HepG2 (cell line): Measurements from ENCODE around the gene LURAP1L. TPM values are rescaled to one million over a fixed set of nuclear protein-coding genes. Genes with fewer than 3 reads are reported as not detected.

Source experiments
- ATF4 ChIP-seq, 2 experiments: fragments of 450-650 bp in 1 of 2; sonication (generic) in 1 of 2; formaldehyde crosslinking; IDR thresholded peaks; 2 replicates each; pipeline versions ENCODE4 v1.5.0 to v1.8.0; 2020 to 2022; ENCODE audit warnings: mild to moderate bottlenecking in 1 of 2, missing genetic modification reagents in 1 of 2
- CREM ChIP-seq, 2 experiments: sonication (generic) in 1 of 2; formaldehyde crosslinking in 1 of 2; IDR thresholded peaks; 2 replicates each; pipeline versions ENCODE4 v1.4.0 to v1.6.1; 2016 to 2020; ENCODE audit warnings: antibody characterized with exemption in 1 of 2, mild to moderate bottlenecking in 1 of 2, missing genetic modification reagents in 1 of 2
- GLMP ChIP-seq: sonication (generic); formaldehyde crosslinking; IDR thresholded peaks from 2 replicates; pipeline ENCODE4 v1.9.0; 2021; ENCODE audit warnings: missing genetic modification reagents, mild to moderate bottlenecking, borderline replicate concordance
- KAT8 ChIP-seq: IDR thresholded peaks from 2 replicates; pipeline ENCODE4 v1.6.1; 2016; ENCODE audit warnings: missing genetic modification reagents, missing compliant biosample characterization
- MLXIP ChIP-seq: sonication (generic); formaldehyde crosslinking; IDR thresholded peaks from 2 replicates; pipeline ENCODE4 v1.9.0; 2021; ENCODE audit warnings: missing genetic modification reagents, borderline replicate concordance
- PHF5A ChIP-seq: IDR thresholded peaks from one replicate; pipeline ENCODE4 v1.6.1; 2018; ENCODE audit warnings: low read depth, missing genetic modification reagents; ENCODE audit not compliant: unreplicated experiment
- RARA ChIP-seq: IDR thresholded peaks from 2 replicates; pipeline ENCODE4 v1.6.1; 2016; ENCODE audit warnings: missing genetic modification reagents, missing compliant biosample characterization
- RCOR2 ChIP-seq: IDR thresholded peaks from 2 replicates; pipeline ENCODE4 v1.6.1; 2016; ENCODE audit warnings: missing biosample characterization, missing genetic modification reagents
- THAP9 ChIP-seq: sonication (generic); formaldehyde crosslinking; IDR thresholded peaks from 2 replicates; pipeline ENCODE4; 2020; ENCODE audit warnings: missing genetic modification reagents, mild to moderate bottlenecking, borderline replicate concordance
- TIGD3 ChIP-seq: sonication (generic); formaldehyde crosslinking; IDR thresholded peaks from 2 replicates; pipeline ENCODE4 v1.5.1; 2020; ENCODE audit warnings: mild to moderate bottlenecking, missing genetic modification reagents, borderline replicate concordance
- ZNF564 ChIP-seq: sonication (generic); formaldehyde crosslinking; IDR thresholded peaks from 2 replicates; pipeline ENCODE4 v1.8.1; 2023; ENCODE audit warnings: mild to moderate bottlenecking, missing genetic modification reagents
- ZNF644 ChIP-seq: IDR thresholded peaks from 2 replicates; pipeline ENCODE4 v1.6.1; 2016; ENCODE audit warnings: low read depth
- ZNF678 ChIP-seq: sonication (generic); formaldehyde crosslinking; IDR thresholded peaks from 2 replicates; pipeline ENCODE4 v1.4.0; 2020; ENCODE audit warnings: mild to moderate bottlenecking, missing genetic modification reagents
- ZNF737 ChIP-seq: sonication (generic); formaldehyde crosslinking; IDR thresholded peaks from 2 replicates; pipeline ENCODE4 v1.5.0; 2020; ENCODE audit warnings: missing genetic modification reagents, mild to moderate bottlenecking, borderline replicate concordance
- ZNF781 ChIP-seq: sonication (generic); formaldehyde crosslinking; IDR thresholded peaks from 2 replicates; pipeline ENCODE4 v1.5.1; 2020; ENCODE audit warnings: borderline replicate concordance, mild to moderate bottlenecking, missing genetic modification reagents; ENCODE audit errors: not compliant biosample characterization
- ZNF839 ChIP-seq: sonication (generic); formaldehyde crosslinking; IDR thresholded peaks from 2 replicates; pipeline ENCODE4 v1.4.0; 2020; ENCODE audit warnings: missing genetic modification reagents, mild to moderate bottlenecking, borderline replicate concordance
- polyA plus RNA-seq, 8 experiments: library from polyadenylated mRNA; depleted of rRNA in 3 of 8; stranded (reverse) in 7 of 8; unstranded in 1 of 8; fragments of >200 nt; fragmentation: Illumina TruSeq in 4 of 8; extraction: Trizol in 4 of 8; gene quantifications; 2 replicates each; pipeline versions ENCODE4 v1.2.1 to v1.2.3, GENCODE V29; 2011 to 2016; ENCODE audit warnings: low read depth in 4 of 8, missing spikeins in 1 of 8, mixed read lengths in 1 of 8; ENCODE audit not compliant: insufficient read depth in 1 of 8
- total RNA-seq, 5 experiments: library from RNA; depleted of rRNA; stranded (reverse); fragments of >200 nt; fragmentation: Illumina TruSeq; extraction: Trizol; gene quantifications; 2 replicates each; pipeline ENCODE4 v1.2.3, GENCODE V29; 2016; ENCODE audit warnings: low read depth in 1 of 5

Gene LURAP1L
- total and polyA plus RNA-seq, 2 of the 13 experiments (the other 11 are each of a cell fraction or from before 2014, with no cell fraction given) = 6.7 to 16.6 TPM

GRCh38 chr9:12794101-12794799 is 19.4 kb downstream of the LURAP1L start (continued):
- no peak for TF ChIP-seq THAP9 (CRISPR knock-in tag)
- no peak for TF ChIP-seq ZNF839 (CRISPR knock-in tag)
- TF ChIP-seq TIGD3 (CRISPR knock-in tag) = no peak
- TF ChIP-seq KAT8 (CRISPR knock-in tag) = no peak
- TF ChIP-seq ZNF564 (CRISPR knock-in tag) = no peak
- TF ChIP-seq ZNF644 (CRISPR knock-in tag) = 0 out of 2 replicates have a peak, but pooled peaks have one; percentile 11
- no peak for TF ChIP-seq ZNF678 (CRISPR knock-in tag)
- TF ChIP-seq GLMP (CRISPR knock-in tag) = no peak
- TF ChIP-seq ZNF737 (CRISPR knock-in tag) = no peak
- TF ChIP-seq RARA (CRISPR knock-in tag) = no peak
- TF ChIP-seq MLXIP (CRISPR knock-in tag) = no peak
- TF ChIP-seq RCOR2 (CRISPR knock-in tag) = no peak
- TF ChIP-seq ATF4 (CRISPR knock-in tag; IDR thresholded peaks at IDR 0.05) = 0 out of 4 replicates have a peak, but pooled peaks of 1 of the 2 experiments have one; percentile 56
- TF ChIP-seq CREM (IDR thresholded peaks at IDR 0.05) = 0 out of 2 replicates have a peak, but pooled peaks have one; percentile 27
- TF ChIP-seq CREM (CRISPR knock-in tag; IDR thresholded peaks at IDR 0.05) = no peak
- no peak for TF ChIP-seq PHF5A (CRISPR knock-in tag)
- no peak for TF ChIP-seq ZNF781
